ENCODE results near the gene HMMR.

The HMMR gene

GRCh38 chr5:163458778-163459385, 1.6 kb upstream of the HMMR start:
- DNase-seq = no peak

- DNase-seq = no peak
Observed at GRCh38 chr5:163459462-163459818, 992 bp upstream of the HMMR start.

GRCh38 chr5:163459819-163460561, 442 bp upstream of the HMMR start, which contains the start of gene NUDCD2:
NUDCD2 (minus strand) TSS chr5:163460102; CDS start chr5:163460050, 52 bp downstream.
- peak; percentile 91 for DNase-seq

GRCh38 chr5:163463063-163463435, 2.6 kb downstream of the HMMR start:
- DNase-seq = no peak

- no peak for DNase-seq
Observed at GRCh38 chr5:163467682-163468081, 7.2 kb downstream of the HMMR start.

- peak; percentile 8 for DNase-seq
Observed at GRCh38 chr5:163473635-163474243, 13.3 kb downstream of the HMMR start.

- DNase-seq = no peak
Observed at GRCh38 chr5:163475411-163475810, 15.0 kb downstream of the HMMR start.

GRCh38 chr5:163478126-163478981, 17.9 kb downstream of the HMMR start:
- no peak for DNase-seq

- DNase-seq = no peak
Observed at GRCh38 chr5:163478982-163479271, 18.5 kb downstream of the HMMR start.

GRCh38 chr5:163489055-163489744, 28.8 kb downstream of the HMMR start:
- DNase-seq = no peak

GRCh38 chr5:163489745-163490075, 29.3 kb downstream of the HMMR start:
- DNase-seq = no peak

GRCh38 chr5:163496286-163496685, 35.9 kb downstream of the HMMR start:
- no peak for DNase-seq

GRCh38 chr5:163497315-163497714, 36.9 kb downstream of the HMMR start:
- no peak for DNase-seq

GRCh38 chr5:163498886-163499285, 38.5 kb downstream of the HMMR start:
- no peak for DNase-seq

- DNase-seq = no peak
Observed at GRCh38 chr5:163502521-163502920, 42.1 kb downstream of the HMMR start.

- DNase-seq = peak; percentile 28
Observed at GRCh38 chr5:163503106-163504078, 43.0 kb downstream of the HMMR start.

- DNase-seq = peak; percentile 25
Observed at GRCh38 chr5:163504079-163504931, 43.9 kb downstream of the HMMR start.

GRCh38 chr5:163505049-163505367, 44.6 kb downstream of the HMMR start:
- DNase-seq = no peak

GRCh38 chr5:163505368-163506094, 45.1 kb downstream of the HMMR start, which contains the start of gene MAT2B:
MAT2B (plus strand) TSS chr5:163505619; CDS start chr5:163505687, 68 bp downstream.
- DNase-seq = peak; percentile 81

GRCh38 chr5:163506095-163506457, 45.6 kb downstream of the HMMR start:
- no peak for DNase-seq

Data from NCI-H526 treated with DMSO at 0.1 percent for 48 hours (cell line).